Neural cell (in vitro differentiated cells): ENCODE data around the gene TSEN54. TPM values are rescaled to one million over a fixed set of nuclear protein-coding genes. Genes with fewer than 3 reads are reported as not detected.

ENCODE experiments used
- H2AFZ ChIP-seq: fragments of 200-600, 300-800 bp; sonication (generic), shearing (Covaris generic); 2 replicates; pipeline ENCODE4 v1.6.0; 2014; ENCODE audit warnings: low read depth, mild to moderate bottlenecking, antibody characterized with exemption, low read length, moderate library complexity
- H3F3A ChIP-seq: fragments of 200-600 bp; shearing (Covaris generic); 2 replicates; pipeline ENCODE4 v1.6.1; 2016; ENCODE audit warnings: mild to moderate bottlenecking, moderate library complexity, mixed read lengths, antibody characterized with exemption, low read length; ENCODE audit not compliant: insufficient read depth, poor library complexity, severe bottlenecking
- H3K27ac ChIP-seq: fragments of 200-600, 300-800 bp; sonication (generic), shearing (Covaris generic); 2 replicates; pipeline ENCODE4 v1.5.1; 2014; ENCODE audit warnings: mild to moderate bottlenecking, low read length, moderate library complexity
- H3K27me3 ChIP-seq: fragments of 300-800, 200-600 bp; sonication (generic), shearing (Covaris generic); 2 replicates; pipeline ENCODE4 v1.6.0; 2014; ENCODE audit warnings: mild to moderate bottlenecking, low read depth, low read length, moderate library complexity; ENCODE audit not compliant: insufficient read depth
- H3K36me3 ChIP-seq: fragments of 300-800, 200-600 bp; sonication (generic), shearing (Covaris generic); 2 replicates; pipeline ENCODE4 v1.5.1; 2014; ENCODE audit warnings: mild to moderate bottlenecking, antibody characterized with exemption, low read length, moderate library complexity; ENCODE audit not compliant: insufficient read depth
- H3K4me2 ChIP-seq: fragments of 300-800, 200-600 bp; sonication (generic), shearing (Covaris generic); 2 replicates; pipeline ENCODE4 v1.6.0; 2014; ENCODE audit warnings: mild to moderate bottlenecking, low read length
- H3K4me3 ChIP-seq: fragments of 300-800, 200-600 bp; sonication (generic), shearing (Covaris generic); 2 replicates; pipeline ENCODE4 v1.5.1; 2014; ENCODE audit warnings: mild to moderate bottlenecking, low read length, moderate library complexity
- H3K79me2 ChIP-seq: fragments of 200-600 bp; shearing (Covaris generic); replicated peaks from 2 replicates; pipeline ENCODE4 v1.6.0; 2014; ENCODE audit warnings: mild to moderate bottlenecking, low read length, moderate library complexity; ENCODE audit not compliant: insufficient read depth
- H3K9ac ChIP-seq: fragments of 300-800, 200-600 bp; sonication (generic), shearing (Covaris generic); 2 replicates; pipeline ENCODE4 v1.6.1; 2016; ENCODE audit warnings: mild to moderate bottlenecking, low read length, mixed read lengths
- H3K9me2 ChIP-seq: fragments of 200-600 bp; shearing (Covaris generic); 2 replicates; pipeline ENCODE4 v1.6.1; 2016; ENCODE audit warnings: mild to moderate bottlenecking, low read length, mixed read lengths; ENCODE audit not compliant: insufficient read depth
- H3K9me3 ChIP-seq: fragments of 200-600, 300-800 bp; sonication (generic), shearing (Covaris generic); 2 replicates; pipeline ENCODE4 v1.6.1; 2016; ENCODE audit warnings: mild to moderate bottlenecking, mixed run types, low read length, moderate library complexity, mixed read lengths
- H4K20me1 ChIP-seq: fragments of 200-600 bp; shearing (Covaris generic); 2 replicates; pipeline ENCODE4 v1.6.1; 2016; ENCODE audit warnings: mild to moderate bottlenecking, mixed run types; ENCODE audit not compliant: insufficient read depth
- CTCF ChIP-seq: fragments of 450-650 bp; IDR thresholded peaks from 2 replicates; pipeline ENCODE4 v1.5.1; 2014; ENCODE audit warnings: antibody characterized with exemption, mild to moderate bottlenecking, moderate library complexity; ENCODE audit not compliant: poor library complexity, severe bottlenecking
- EP300 ChIP-seq: fragments of 450-650 bp; conservative IDR thresholded peaks from 2 replicates; pipeline ENCODE4 v1.6.1; 2014; ENCODE audit warnings: antibody characterized with exemption, mild to moderate bottlenecking, moderate library complexity; ENCODE audit not compliant: poor library complexity, severe bottlenecking
- EZH2 ChIP-seq: fragments of 200-600, 300-800 bp; shearing (Covaris generic), sonication (generic); IDR thresholded peaks from 2 replicates; pipeline ENCODE4 v1.6.1; 2014; ENCODE audit warnings: antibody characterized with exemption, low read length, borderline replicate concordance, mild to moderate bottlenecking; ENCODE audit not compliant: insufficient read depth, poor library complexity, severe bottlenecking
- MXI1 ChIP-seq: fragments of 450-650 bp; conservative IDR thresholded peaks from 2 replicates; pipeline ENCODE4 v1.6.1; 2014; ENCODE audit warnings: antibody characterized with exemption, mild to moderate bottlenecking; ENCODE audit not compliant: poor library complexity, severe bottlenecking
- POLR2AphosphoS5 ChIP-seq: IDR thresholded peaks from 2 replicates; pipeline ENCODE4 v1.6.1; 2012
- RAD21 ChIP-seq: fragments of 450-650 bp; conservative IDR thresholded peaks from 2 replicates; pipeline ENCODE4 v1.6.1; 2014; ENCODE audit warnings: antibody characterized with exemption, mild to moderate bottlenecking, moderate library complexity
- REST ChIP-seq: IDR thresholded peaks from 2 replicates; pipeline ENCODE4 v1.6.1; 2012; ENCODE audit warnings: borderline replicate concordance
- SMC3 ChIP-seq: fragments of 450-650 bp; conservative IDR thresholded peaks from 2 replicates; pipeline ENCODE4 v1.6.1; 2014; ENCODE audit warnings: antibody characterized with exemption, mild to moderate bottlenecking, moderate library complexity; ENCODE audit not compliant: poor library complexity
- TAF1 ChIP-seq: IDR thresholded peaks from 2 replicates; pipeline ENCODE4 v1.6.1; 2012; ENCODE audit warnings: low read depth
- polyA plus RNA-seq: library from polyadenylated mRNA; depleted of rRNA; stranded (reverse); fragments of >200 nt; gene quantifications from 2 replicates; pipeline ENCODE4 v1.2.3, GENCODE V29; 2014

The TSEN54 gene
- polyA plus RNA-seq, 1 donor from 2014 or later = 32.2 TPM

GRCh38 chr17:75472119-75472518 is 44.2 kb upstream of the TSEN54 start:
- H3K79me2 ChIP-seq = peaks cover 4% of the 10 kb centered on the region
- H4K20me1 ChIP-seq = no peaks in the 10 kb centered on the region
- H3K27me3 ChIP-seq = no peaks in the 10 kb centered on the region
- TF ChIP-seq REST (no peak), MXI1 (no peak), TAF1 (no peak), RAD21 (no peak), EZH2 (no peak), SMC3 (no peak), POLR2AphosphoS5 (no peak), EP300 (no peak), CTCF (no peak)
- no peak overlapping the region for H3K9ac ChIP-seq
- H3F3A ChIP-seq = no peaks in the 10 kb centered on the region
- H3K36me3 ChIP-seq = no peaks in the 10 kb centered on the region
- H2AFZ ChIP-seq = no peak overlapping the region
- H3K4me2 ChIP-seq = no peak overlapping the region
- no peaks in the 10 kb centered on the region for H3K9me2 ChIP-seq
- H3K4me3 ChIP-seq = no peak overlapping the region
- H3K27ac ChIP-seq = no peak overlapping the region
- no peaks in the 10 kb centered on the region for H3K9me3 ChIP-seq

- no peak overlapping the region for H3K4me3 ChIP-seq
- no peaks in the 10 kb centered on the region for H3K79me2 ChIP-seq
- no peak overlapping the region for H3K27ac ChIP-seq
- no peak overlapping the region for H3K4me2 ChIP-seq
- no peaks in the 10 kb centered on the region for H3K27me3 ChIP-seq
- no peak overlapping the region for H2AFZ ChIP-seq
- H3K9me2 ChIP-seq = no peaks in the 10 kb centered on the region
- TF ChIP-seq CTCF (no peak), POLR2AphosphoS5 (no peak), REST (no peak), RAD21 (no peak), SMC3 (no peak), EP300 (no peak), TAF1 (no peak), MXI1 (no peak), EZH2 (no peak)
- H3K9ac ChIP-seq = no peak overlapping the region
- no peaks in the 10 kb centered on the region for H3K9me3 ChIP-seq
- H3F3A ChIP-seq = no peaks in the 10 kb centered on the region
- H4K20me1 ChIP-seq = no peaks in the 10 kb centered on the region
- no peaks in the 10 kb centered on the region for H3K36me3 ChIP-seq
Measured at GRCh38 chr17:75473246-75473645, 43.1 kb upstream of the TSEN54 start.
